A375 (cell line): ENCODE data around the gene LIME1. TPM values are rescaled to one million over a fixed set of nuclear protein-coding genes. Genes with fewer than 3 reads are reported as not detected.

Experiments
- small RNA-seq: library from RNA; depleted of rRNA; stranded (forward); fragments of <200 nt; gene quantifications from one replicate; pipeline ENCODE3, GENCODE V24; 2014
- total RNA-seq: library from RNA; depleted of rRNA; stranded (reverse); fragments of >200 nt; shearing (Covaris generic); gene quantifications from 2 replicates; pipeline ENCODE4 v1.2.3, GENCODE V29; 2014; rRNA removed

Gene LIME1, protein sequence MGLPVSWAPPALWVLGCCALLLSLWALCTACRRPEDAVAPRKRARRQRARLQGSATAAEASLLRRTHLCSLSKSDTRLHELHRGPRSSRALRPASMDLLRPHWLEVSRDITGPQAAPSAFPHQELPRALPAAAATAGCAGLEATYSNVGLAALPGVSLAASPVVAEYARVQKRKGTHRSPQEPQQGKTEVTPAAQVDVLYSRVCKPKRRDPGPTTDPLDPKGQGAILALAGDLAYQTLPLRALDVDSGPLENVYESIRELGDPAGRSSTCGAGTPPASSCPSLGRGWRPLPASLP
- 9.4 and 12.6 TPM in 2 replicates for total RNA-seq

DNA sequence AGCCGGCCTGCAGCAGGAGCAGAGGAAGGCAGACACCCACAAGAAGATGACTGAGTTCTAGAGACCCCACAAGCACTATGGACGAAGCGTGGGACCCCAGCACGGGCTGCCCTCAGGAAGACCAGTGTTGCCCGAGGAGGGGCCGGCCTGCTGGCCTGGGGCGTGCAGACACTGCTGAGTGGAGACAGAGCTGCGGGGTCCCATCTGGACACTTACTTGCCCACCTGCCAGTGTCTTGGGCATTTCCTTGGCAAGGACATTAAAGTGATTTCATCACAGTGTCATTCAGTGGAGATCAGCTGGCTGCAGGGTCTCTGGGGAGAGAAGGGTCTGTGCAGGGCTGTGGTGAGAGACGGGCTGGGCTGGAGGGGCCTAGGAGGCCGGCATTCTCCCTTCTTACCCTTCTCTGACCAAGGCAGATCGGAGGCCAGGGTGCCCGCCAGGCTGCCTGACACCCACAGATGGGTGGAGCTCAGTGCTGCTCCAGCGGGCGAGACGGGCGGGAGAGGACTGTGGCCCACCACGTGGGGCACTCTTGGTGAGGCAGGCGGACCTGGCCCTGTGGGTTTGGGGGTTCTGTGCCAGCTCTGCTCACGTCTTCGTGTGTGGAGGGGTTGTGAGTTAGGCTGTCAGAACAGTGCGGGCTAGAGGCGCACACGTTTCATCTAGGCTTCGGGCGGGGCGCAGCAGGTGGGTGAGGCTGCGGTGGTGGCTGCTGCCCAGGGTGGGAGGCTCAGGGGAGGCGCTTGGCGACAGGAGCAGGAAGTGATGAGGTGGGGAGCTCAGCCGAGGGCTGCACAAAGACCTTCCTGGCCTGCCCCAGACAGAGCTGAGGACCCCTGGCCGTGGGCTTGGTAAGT lies at the start of gene LIME1:
LIME1 (plus strand) TSS at position 806 of the 860 bp plus-strand sequence. CDS start 886 bp downstream, outside the sequence.

DNA sequence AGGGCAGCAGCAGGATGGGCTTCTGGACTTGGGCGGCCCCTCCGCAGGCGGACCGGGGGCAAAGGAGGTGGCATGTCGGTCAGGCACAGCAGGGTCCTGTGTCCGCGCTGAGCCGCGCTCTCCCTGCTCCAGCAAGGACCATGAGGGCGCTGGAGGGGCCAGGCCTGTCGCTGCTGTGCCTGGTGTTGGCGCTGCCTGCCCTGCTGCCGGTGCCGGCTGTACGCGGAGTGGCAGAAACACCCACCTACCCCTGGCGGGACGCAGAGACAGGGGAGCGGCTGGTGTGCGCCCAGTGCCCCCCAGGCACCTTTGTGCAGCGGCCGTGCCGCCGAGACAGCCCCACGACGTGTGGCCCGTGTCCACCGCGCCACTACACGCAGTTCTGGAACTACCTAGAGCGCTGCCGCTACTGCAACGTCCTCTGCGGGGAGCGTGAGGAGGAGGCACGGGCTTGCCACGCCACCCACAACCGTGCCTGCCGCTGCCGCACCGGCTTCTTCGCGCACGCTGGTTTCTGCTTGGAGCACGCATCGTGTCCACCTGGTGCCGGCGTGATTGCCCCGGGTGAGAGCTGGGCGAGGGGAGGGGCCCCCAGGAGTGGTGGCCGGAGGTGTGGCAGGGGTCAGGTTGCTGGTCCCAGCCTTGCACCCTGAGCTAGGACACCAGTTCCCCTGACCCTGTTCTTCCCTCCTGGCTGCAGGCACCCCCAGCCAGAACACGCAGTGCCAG lies 39.7 kb upstream of the LIME1 start, which contains the start of gene TNFRSF6B:
TNFRSF6B (plus strand) TSS at position 25 of the 729 bp plus-strand sequence; CDS start at position 141, 116 bp downstream.

DNA sequence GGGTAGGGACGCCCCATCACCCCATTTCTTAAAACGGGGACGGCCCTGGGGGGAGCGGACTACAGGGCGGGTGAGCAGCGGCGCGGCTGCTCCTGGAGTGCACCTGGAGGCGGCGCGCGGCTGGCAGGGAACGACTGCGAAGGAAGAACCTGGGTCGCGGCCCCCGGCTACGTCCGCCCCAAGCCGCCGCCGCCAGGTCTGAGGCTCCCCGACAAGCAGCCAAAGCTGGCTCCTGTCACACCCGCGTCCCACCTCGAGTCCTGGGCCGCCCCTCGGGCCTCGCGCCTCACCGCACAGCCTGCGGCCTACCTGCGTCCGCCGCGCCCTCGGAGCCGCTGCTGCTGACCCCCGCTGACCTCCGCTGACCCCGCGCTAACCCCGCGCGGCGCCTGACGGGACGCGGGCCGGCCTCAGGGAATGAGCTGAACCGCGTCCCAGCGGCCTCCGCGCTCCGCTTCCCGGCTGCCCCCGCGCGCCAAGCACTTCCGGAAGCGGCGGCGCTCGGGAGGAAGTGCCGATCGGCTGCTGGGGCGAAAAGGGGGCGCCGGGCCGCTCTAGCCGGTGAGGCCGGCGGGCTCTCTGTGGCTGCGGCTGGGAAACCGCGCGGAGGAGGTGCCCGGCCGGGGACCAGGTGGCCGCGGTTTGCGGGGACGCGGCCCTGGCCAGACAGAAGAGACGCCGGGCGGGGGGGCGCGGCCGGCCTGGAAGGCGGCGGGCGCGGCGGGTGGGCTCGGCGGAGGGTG lies 28.7 kb upstream of the LIME1 start, which contains the start of the genes ARFRP1 and ZGPAT:
ARFRP1 (minus strand) TSS at position 419 of the 743 bp plus-strand sequence. CDS start 885 bp downstream, outside the sequence.
ZGPAT (plus strand) TSS at position 482 of the 743 bp plus-strand sequence. CDS start 542 bp downstream, outside the sequence.

DNA sequence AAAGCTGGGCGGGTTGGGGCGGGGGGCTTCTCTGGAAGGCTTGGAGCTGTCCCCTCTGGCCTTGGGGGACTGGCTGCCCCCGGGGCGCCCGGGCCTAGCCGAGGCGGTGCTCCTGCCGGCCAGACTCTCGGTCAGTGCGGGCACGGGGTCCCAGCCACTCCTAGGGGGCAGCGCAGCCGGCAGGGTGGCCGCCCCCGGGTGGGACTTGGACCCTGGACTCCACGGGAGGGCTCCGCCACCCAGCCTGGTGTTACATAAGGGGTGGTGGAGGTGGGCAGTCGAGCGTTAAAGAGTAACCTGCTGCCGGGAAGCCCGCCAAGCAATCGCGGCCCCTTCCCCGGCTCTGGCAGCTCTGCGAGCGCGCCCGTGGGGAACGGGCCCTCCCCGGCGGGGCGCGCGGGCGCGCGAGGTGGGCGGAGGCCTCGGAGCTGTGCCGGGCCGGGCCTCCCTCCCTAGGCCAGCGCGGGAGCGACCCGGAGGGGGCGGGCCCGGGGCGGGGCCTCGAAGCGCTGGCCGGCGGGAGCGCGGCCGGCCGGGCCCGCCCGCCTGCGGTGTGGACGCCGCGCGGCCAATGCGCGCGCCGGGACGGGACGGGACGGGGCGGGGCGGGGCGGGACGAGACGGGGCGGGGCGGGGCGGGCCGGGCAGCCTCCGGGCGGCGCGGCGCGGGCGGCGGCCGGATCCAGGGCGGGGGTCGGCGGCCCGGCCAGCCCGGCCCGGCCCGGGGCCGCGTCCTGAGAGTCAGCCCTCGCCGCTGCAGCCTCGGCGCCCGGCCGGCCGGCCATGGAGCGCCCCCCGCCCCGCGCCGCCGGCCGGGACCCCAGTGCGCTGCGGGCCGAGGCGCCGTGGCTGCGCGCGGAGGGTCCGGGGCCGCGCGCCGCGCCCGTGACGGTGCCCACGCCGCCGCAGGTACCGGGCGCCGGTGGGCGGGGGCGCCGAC lies 2.9 kb downstream of the LIME1 start, which contains the start of gene SLC2A4RG:
SLC2A4RG (plus strand) TSS at position 647 of the 940 bp plus-strand sequence; CDS start at position 784, 137 bp downstream.

Small RNAs within 50 kb of the gene (small RNA-seq; reads per million reads assigned to genes)
- not detected for gene LIME1
- gene TNFRSF6B, result not detected

Other genes with a start within 250 kb of the LIME1 start
- gene EEF1A2, start 237.6 kb upstream of the LIME1 start, total RNA-seq, result 49.6 and 63.1 TPM in 2 replicates
- gene PPDPF, start 215.9 kb upstream of the LIME1 start, total RNA-seq, result 66.1 and 98.5 TPM in 2 replicates
- 0.24 TPM in 1 of 2 replicates, not detected in the other for gene PTK6, start 199.3 kb upstream of the LIME1 start, total RNA-seq
- not detected in 2 replicates for gene SRMS, start 188.9 kb upstream of the LIME1 start, total RNA-seq
- gene FNDC11, start 182.5 kb upstream of the LIME1 start, total RNA-seq, result 0.08 and 0.45 TPM in 2 replicates
- gene HELZ2, start 162.4 kb upstream of the LIME1 start, total RNA-seq, result 20.0 and 25.8 TPM in 2 replicates
- 18.1 and 19.4 TPM in 2 replicates for gene GMEB2, start 109.6 kb upstream of the LIME1 start, total RNA-seq
- gene STMN3, start 83.2 kb upstream of the LIME1 start, total RNA-seq, result 7.2 and 10.3 TPM in 2 replicates
- 19.5 and 24.3 TPM in 2 replicates for gene RTEL1, start 78.4 kb upstream of the LIME1 start, total RNA-seq
- gene TNFRSF6B, start 40.0 kb upstream of the LIME1 start, total RNA-seq, result 2.7 and 7.2 TPM in 2 replicates
- gene ARFRP1, start 28.7 kb upstream of the LIME1 start, total RNA-seq, result 46.7 and 50.6 TPM in 2 replicates
- 38.3 and 52.1 TPM in 2 replicates for gene ZGPAT, start 28.6 kb upstream of the LIME1 start, total RNA-seq
- gene SLC2A4RG, start 3.1 kb downstream of the LIME1 start, total RNA-seq, result 38.4 and 48.2 TPM in 2 replicates
- 1.4 and 1.9 TPM in 2 replicates for gene ZBTB46, start 94.6 kb downstream of the LIME1 start, total RNA-seq
- gene ABHD16B, start 124.8 kb downstream of the LIME1 start, total RNA-seq, result not detected in 2 replicates
- 92.3 and 97.2 TPM in 2 replicates for gene TPD52L2, start 128.6 kb downstream of the LIME1 start, total RNA-seq
- 38.0 and 38.7 TPM in 2 replicates for gene DNAJC5, start 158.5 kb downstream of the LIME1 start, total RNA-seq
- gene UCKL1, start 219.8 kb downstream of the LIME1 start, total RNA-seq, result 36.6 and 41.2 TPM in 2 replicates
- gene ZNF512B, start 233.3 kb downstream of the LIME1 start, total RNA-seq, result 20.1 and 22.8 TPM in 2 replicates
- 1.7 and 1.9 TPM in 2 replicates for gene SAMD10, start 243.0 kb downstream of the LIME1 start, total RNA-seq
- 99.3 and 101 TPM in 2 replicates for gene PRPF6, start 244.5 kb downstream of the LIME1 start, total RNA-seq